GM18507 (cell line): ENCODE measurements around the gene CCDC146.
"Not testable (repeated sequence)": the region's sequence is repeated elsewhere in the genome, so short reads cannot be mapped to it uniquely, and the experiment has no call there.

Experiments
- DNase-seq: peaks from one replicate; pipeline ENCODE4 v3.0.0; 2011; ENCODE audit warnings: low read depth; ENCODE audit not compliant: insufficient read length; ENCODE audit errors: extremely low spot score
- FAIRE-seq: peaks from 2 replicates; lab custom pipeline; 2011; peaks lifted over from hg19 to GRCh38; lab: Jason Lieb, UNC

Gene CCDC146

GRCh38 chr7:77313876-77314480, 191.6 kb downstream of the CCDC146 start:
- FAIRE-seq (no peak), DNase-seq (no peak)

DNA sequence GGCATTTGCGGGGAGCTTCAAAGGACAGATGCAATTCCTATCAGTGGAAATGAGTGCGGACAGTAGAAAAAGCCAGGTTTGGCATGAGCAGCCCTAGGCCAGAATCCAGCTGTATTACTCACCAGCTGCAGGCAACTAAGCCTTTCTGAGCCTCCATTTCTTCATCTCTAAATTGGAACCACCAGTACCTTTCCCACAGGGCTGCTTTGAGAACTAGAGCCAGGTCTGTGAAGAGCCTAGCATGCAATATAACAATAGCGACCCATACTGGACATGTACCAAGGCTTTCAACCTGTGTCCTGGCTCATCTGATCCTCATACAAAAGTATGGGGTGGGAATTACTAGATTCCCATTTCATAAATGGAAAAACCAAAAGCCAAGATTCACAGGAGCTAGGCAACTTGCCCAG, 192.8 kb downstream of the CCDC146 start:
- no peak for FAIRE-seq

GRCh38 chr7:77316219-77316978, 194.0 kb downstream of the CCDC146 start:
- FAIRE-seq: no peak

More for the DNA sequence above, 192.8 kb downstream of the CCDC146 start:
- no peak for DNase-seq

GRCh38 chr7:77318019-77318418, 195.6 kb downstream of the CCDC146 start:
- FAIRE-seq (no peak), DNase-seq (no peak)

More at GRCh38 chr7:77316219-77316978, 194.0 kb downstream of the CCDC146 start:
- no peak for DNase-seq

DNA sequence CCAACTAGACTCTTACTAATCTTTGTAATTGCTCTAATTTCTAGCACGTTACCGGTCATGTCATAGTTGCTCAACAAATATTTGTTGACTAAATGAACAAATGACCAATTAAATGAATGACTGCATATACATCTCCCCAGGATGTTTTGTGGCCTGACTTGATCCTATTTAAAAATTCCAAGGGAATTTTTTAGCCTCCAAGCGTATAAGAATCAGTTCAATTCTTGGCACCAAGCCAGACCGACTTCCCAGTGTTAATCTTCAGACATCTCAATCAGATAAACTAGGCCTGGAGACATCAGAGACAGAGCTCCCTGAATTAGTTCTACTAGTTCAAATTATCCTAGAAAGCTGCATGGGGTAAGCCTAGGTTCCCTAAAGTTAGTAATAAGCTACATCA, 197.7 kb downstream of the CCDC146 start:
- no peak for DNase-seq
- no peak for FAIRE-seq

- no peak for DNase-seq
- FAIRE-seq: no peak
Observed at GRCh38 chr7:77320714-77321113, 198.3 kb downstream of the CCDC146 start.

DNA sequence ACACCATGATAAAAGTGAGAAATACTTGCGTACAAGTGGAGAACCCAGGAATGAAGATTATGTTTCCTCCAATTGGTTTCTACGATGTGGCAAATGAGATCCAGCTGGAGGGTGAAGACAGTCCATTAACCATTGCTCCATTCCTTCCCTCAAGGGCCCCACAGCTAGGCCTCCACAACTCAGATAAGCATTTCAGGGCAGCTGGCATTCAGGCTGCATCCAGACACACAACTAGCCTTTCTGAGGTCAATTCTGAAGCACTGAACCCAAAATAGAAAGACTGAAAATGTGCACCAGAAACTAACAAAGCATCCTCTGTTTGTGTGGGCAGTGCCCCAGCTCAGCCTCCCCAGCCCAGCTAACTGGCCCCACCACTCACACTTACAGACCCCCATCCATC, 198.9 kb downstream of the CCDC146 start:
- DNase-seq: no peak
- no peak for FAIRE-seq

GRCh38 chr7:77326131-77326530, 203.7 kb downstream of the CCDC146 start:
- FAIRE-seq: no peak

GRCh38 chr7:77327067-77327931, 204.9 kb downstream of the CCDC146 start:
- DNase-seq: no peak
- no peak for FAIRE-seq

More at GRCh38 chr7:77326131-77326530, 203.7 kb downstream of the CCDC146 start:
- DNase-seq: no peak

DNA sequence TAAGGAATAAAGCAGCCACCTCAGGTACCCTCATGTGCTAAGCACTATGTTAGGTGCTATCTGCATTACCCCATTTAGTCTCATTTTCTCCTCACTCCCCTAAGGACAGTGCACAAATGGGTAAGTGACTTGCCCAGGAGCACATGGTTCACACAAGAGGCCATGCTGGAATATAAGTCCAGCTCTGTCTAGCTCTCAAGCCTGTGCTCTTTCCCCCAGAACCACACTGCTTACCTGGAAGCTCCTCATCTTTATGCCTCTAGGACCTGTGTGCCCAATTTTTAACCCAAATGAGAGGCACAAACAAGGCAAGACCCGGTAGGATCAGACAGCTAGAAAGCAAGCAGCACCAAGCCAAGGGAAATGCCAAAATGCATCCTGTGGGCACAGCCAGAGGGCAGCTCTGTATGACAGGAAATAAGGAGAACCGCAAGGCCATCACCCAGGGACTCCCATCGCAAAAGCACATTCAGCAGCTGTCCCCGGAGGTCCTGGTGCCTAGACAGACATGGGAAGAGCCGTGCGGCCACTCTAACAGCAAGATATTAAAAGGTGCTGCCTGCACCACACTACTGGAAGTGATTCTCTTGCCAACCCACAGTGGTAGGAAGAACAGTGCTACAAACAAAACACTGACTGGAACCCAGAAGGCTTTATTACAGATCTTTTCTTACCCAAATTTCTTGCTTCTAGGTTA, 205.7 kb downstream of the CCDC146 start:
- FAIRE-seq (no peak), DNase-seq (no peak)

GRCh38 chr7:77328669-77329068, 206.3 kb downstream of the CCDC146 start:
- DNase-seq: no peak
- no peak for FAIRE-seq

- no peak for DNase-seq
- no peak for FAIRE-seq
Observed at GRCh38 chr7:77329466-77330168, 207.2 kb downstream of the CCDC146 start.

- DNase-seq: no peak
Observed at GRCh38 chr7:77330169-77330882, 207.9 kb downstream of the CCDC146 start.

DNA sequence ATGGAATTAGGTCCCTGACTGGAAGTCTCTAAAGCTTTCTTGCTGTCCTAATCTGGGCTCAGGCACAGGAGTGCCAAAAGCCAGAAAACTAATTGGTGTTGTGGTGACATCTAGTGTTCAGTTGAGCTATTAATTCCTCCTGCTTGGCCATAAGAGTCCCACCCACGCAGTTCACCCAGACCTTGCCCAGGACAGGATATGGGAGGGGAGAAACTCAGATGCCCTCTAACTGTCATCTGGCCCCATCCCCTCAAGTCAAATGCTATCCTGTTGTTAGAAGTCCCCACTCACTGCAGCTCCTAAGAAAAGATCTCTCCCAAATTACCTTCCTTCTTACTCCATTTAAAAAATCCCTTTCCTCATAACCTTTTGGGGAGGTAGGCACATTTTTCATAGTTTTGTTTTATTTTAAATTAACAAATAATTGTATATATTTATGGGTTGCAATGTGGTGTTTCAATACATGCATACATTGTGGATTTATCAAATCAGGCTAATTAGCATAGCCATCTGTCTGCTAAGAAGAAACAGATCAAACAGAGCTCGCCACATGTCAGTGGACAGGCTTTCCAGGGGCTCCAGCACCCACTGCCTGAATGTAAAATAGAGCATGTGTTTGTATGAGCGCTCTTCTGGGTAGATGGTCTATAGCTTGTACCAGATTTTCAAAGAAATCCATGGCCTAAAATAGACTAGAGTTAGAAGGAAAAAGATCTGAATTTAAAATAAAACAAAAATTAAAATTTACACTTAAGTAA, 209.7 kb downstream of the CCDC146 start:
- DNase-seq (peak; percentile 50), FAIRE-seq (peak; percentile 90)

More at GRCh38 chr7:77330169-77330882, 207.9 kb downstream of the CCDC146 start:
- peak; percentile 81 for FAIRE-seq

DNA sequence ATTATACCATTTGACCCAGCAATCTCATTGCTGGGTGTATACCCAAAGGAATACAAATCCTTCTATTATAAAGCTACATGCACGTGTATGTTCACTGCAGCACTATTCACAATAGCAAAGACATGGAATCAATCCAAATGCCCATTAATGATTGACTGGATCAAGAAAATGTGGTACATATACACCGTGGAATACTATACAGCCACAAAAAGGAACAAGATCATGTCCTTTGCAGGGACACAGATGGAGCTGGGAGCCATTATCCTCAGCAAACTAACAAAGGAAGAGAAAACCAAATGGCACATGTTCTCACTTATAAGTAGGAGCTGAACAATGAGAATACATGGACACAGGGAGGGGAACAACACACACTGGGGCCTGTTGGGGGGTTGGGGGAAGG, 211.6 kb downstream of the CCDC146 start:
- not testable (repeated sequence) for DNase-seq, FAIRE-seq

DNA sequence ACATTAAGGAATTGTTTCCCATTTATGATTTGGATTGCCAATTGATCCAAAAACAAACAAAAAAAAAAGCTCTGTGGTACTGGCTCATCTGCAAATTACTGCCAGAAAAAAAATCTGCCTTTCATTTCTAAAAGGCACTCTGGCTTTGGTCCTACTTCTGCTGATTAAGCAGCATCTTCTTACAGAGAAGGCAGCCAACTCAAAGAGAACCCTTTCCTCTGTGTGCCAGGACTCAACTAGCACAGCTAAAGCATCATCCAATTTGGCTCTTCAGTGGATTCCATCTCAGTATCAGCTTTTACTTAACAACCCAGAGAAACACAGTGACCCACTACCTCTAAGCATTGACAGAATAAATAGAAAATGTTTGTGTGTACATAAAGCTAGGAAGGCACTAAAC, 213.2 kb downstream of the CCDC146 start:
- DNase-seq (no peak), FAIRE-seq (no peak)

GRCh38 chr7:77337456-77337990, 215.1 kb downstream of the CCDC146 start:
- DNase-seq (no peak), FAIRE-seq (no peak)
